Activated CD4-positive, alpha-beta T cell treated with anti-CD3 and anti-CD28 coated beads, Interleukin-2, amount 50 U/mL, for 4 hours (primary cell): ENCODE data around the gene SPAG7.

ENCODE experiments used
- DNase-seq, 2 experiments: peaks; one replicate each; pipeline ENCODE4 v3.0.0-alpha.2; 2020

SPAG7 gene

GRCh38 chr17:4967539-4968485 is at the start of gene SPAG7:
Gene SPAG7 (minus strand): TSS chr17:4967817. CDS start chr17:4967804, 13 bp downstream.
- DNase-seq: peak; percentile 88 to 89

GRCh38 chr17:5014357-5014756 is 46.7 kb upstream of the SPAG7 start:
- no peak for DNase-seq

- DNase-seq: no peak
Measured at GRCh38 chr17:5011928-5012327, 44.3 kb upstream of the SPAG7 start.

- no peak for DNase-seq
Measured at GRCh38 chr17:5003214-5003867, 35.7 kb upstream of the SPAG7 start.

GRCh38 chr17:5002121-5002788 is 34.6 kb upstream of the SPAG7 start:
- no peak for DNase-seq

- no peak for DNase-seq
Measured at GRCh38 chr17:5000237-5000639, 32.6 kb upstream of the SPAG7 start.

GRCh38 chr17:4999430-5000093 is 31.9 kb upstream of the SPAG7 start:
- DNase-seq: no peak

- no peak for DNase-seq
Measured at GRCh38 chr17:4998732-4999429, 31.3 kb upstream of the SPAG7 start.

GRCh38 chr17:4998027-4998731 is 30.6 kb upstream of the SPAG7 start:
- peak in 1 of 2 experiments; percentile 12 for DNase-seq

- peak; percentile 84 to 86 for DNase-seq
Measured at GRCh38 chr17:4997302-4998026, 29.8 kb upstream of the SPAG7 start, which contains the start of the genes INCA1 and KIF1C. Gene INCA1 (minus strand): TSS chr17:4997522. CDS start chr17:4994437, 3,085 bp downstream. Gene KIF1C (plus strand): TSS chr17:4997950. CDS start chr17:5000247, 2,297 bp downstream.

- no peak for DNase-seq
Measured at GRCh38 chr17:4994081-4994595, 26.5 kb upstream of the SPAG7 start.

GRCh38 chr17:4987767-4988567 is 20.4 kb upstream of the SPAG7 start:
- no peak for DNase-seq

- peak; percentile 83 to 84 for DNase-seq
Measured at GRCh38 chr17:4986951-4987766, 19.5 kb upstream of the SPAG7 start, which contains the start of gene CAMTA2. Gene CAMTA2 (minus strand): TSS chr17:4987675. CDS start chr17:4986222, 1,453 bp downstream.

GRCh38 chr17:4986403-4986802 is 18.8 kb upstream of the SPAG7 start:
- DNase-seq: no peak

- DNase-seq: no peak
Measured at GRCh38 chr17:4982305-4982704, 14.7 kb upstream of the SPAG7 start.

- no peak for DNase-seq
Measured at GRCh38 chr17:4980644-4981216, 13.1 kb upstream of the SPAG7 start.

GRCh38 chr17:4978726-4979125 is 11.1 kb upstream of the SPAG7 start:
- DNase-seq: no peak

GRCh38 chr17:4974115-4974670 is 6.6 kb upstream of the SPAG7 start:
- DNase-seq: no peak
